ENCODE measurements around the gene CFAP157. TPM values are rescaled to one million over a fixed set of nuclear protein-coding genes. Genes with fewer than 3 reads are reported as not detected.
"Not testable (repeated sequence)": the region's sequence is repeated elsewhere in the genome, so short reads cannot be mapped to it uniquely, and the experiment has no call there.

The CFAP157 gene
- total RNA-seq, 2 donors from 2014 or later: not detected

DNA sequence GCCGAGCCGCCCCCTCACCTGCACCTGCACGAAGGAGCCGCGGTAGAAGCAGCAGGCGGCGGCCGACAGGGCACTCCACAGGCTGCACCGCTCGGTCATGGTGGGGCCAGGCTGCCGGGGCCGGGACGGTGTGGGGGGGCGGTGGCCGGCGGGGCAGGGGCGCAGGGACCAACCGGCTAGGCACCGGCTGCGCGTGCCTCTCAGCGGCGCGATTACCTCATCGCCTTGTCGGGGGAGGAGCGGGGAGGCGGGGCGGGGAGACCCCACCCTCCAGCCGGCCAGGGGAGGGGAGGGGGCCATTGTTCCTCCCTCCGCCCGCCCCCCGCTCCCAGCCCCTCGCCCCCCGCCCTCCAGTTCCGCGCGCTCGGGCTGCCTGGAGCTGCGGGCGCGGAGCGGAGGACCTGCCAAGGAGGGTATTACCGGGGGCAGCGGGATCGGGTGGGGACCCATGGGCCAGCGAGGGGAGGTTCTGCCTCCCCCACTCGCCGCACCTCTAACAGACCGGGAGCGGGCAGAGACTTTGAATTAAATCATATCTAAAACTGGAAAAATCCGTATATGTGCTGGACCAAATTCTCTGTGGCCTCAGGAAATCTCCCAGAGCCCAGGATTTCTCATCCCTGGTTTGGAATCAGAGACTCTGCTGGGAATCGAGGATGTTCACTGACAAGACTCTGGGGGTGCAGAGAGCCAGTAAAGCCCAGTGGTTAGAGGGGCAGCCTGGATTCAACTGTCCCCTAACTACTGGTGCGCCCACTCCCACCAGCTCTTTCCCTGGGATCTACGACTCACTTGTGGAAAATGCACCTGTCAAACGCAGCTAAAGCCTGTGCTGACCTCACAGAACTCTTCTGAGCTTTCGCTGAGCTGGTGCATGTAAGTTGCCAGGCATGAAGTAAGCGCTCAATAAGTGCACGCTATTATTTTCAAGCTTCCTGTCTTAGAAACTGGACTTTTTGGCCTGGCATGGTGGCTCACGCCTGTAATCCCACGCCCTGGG lies 48.6 kb downstream of the CFAP157 start:
- H3K36me3 ChIP-seq: no peaks in the 10 kb centered on the region
- H3K9me3 ChIP-seq: no peaks in the 10 kb centered on the region
- peaks cover 2 to 10% of the 10 kb centered on the region in 2 donors for H3K27me3 ChIP-seq
- H3K27ac ChIP-seq: peak overlapping the region; percentile 1 to 56
- peak overlapping the region; percentile 17 to 39 for H3K4me3 ChIP-seq
- TF ChIP-seq, protein P1, sequence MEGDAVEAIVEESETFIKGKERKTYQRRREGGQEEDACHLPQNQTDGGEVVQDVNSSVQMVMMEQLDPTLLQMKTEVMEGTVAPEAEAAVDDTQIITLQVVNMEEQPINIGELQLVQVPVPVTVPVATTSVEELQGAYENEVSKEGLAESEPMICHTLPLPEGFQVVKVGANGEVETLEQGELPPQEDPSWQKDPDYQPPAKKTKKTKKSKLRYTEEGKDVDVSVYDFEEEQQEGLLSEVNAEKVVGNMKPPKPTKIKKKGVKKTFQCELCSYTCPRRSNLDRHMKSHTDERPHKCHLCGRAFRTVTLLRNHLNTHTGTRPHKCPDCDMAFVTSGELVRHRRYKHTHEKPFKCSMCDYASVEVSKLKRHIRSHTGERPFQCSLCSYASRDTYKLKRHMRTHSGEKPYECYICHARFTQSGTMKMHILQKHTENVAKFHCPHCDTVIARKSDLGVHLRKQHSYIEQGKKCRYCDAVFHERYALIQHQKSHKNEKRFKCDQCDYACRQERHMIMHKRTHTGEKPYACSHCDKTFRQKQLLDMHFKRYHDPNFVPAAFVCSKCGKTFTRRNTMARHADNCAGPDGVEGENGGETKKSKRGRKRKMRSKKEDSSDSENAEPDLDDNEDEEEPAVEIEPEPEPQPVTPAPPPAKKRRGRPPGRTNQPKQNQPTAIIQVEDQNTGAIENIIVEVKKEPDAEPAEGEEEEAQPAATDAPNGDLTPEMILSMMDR (IDR thresholded peaks at IDR 0.05): no peak
- H3K4me1 ChIP-seq: peaks cover 0 to 26% of the 10 kb centered on the region in 2 donors
- DNase-seq (ENCODE audit: low spot score): no peak

DNA sequence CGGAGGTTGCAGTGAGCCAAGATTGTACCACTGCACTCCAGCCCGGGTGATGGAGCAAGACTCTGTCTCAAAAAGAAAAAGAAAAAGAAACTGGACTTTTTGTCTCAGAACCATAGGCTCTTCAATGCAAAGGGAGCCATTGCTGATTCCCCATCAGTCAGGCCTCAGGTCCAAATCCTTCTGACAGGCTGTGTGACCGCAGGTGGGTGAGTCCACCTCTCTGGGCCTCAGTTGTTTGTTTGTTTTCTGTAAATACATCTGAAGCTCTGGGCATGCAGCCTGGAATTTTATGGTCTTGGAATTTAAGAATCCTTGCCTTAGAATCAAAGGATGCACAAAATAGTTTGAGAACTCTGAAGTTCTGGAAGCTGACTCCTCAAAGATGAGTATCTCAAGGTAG lies 49.4 kb downstream of the CFAP157 start:
- Histone ChIP-seq H3K4me3 (no peak overlapping the region), H3K36me3 (no peaks in the 10 kb centered on the region), H3K4me1 (peaks cover 0 to 29% of the 10 kb centered on the region in 2 donors), H3K27ac (peak overlapping the region in 1 of 2 donors; percentile 1), H3K9me3 (no peaks in the 10 kb centered on the region), H3K27me3 (peaks cover 2 to 10% of the 10 kb centered on the region in 2 donors)
- TF ChIP-seq, protein P1 (IDR thresholded peaks at IDR 0.05): no peak
- no peak for DNase-seq (ENCODE audit: low spot score)

- not testable (repeated sequence) for H3K27ac ChIP-seq; H3K36me3 ChIP-seq; DNase-seq (ENCODE audit: low spot score); H3K4me3 ChIP-seq; H3K9me3 ChIP-seq
- Histone ChIP-seq H3K4me1 (peaks cover 0 to 33% of the 10 kb centered on the region in 2 donors), H3K27me3 (peaks cover 2 to 10% of the 10 kb centered on the region in 2 donors)
Observed at GRCh38 chr9:127756776-127757175, 50.0 kb downstream of the CFAP157 start.

GRCh38 chr9:127758843-127759242 lies 52.1 kb downstream of the CFAP157 start:
- no peak overlapping the region for H3K27ac ChIP-seq
- TF ChIP-seq, protein P1 (IDR thresholded peaks at IDR 0.05): no peak
- no peaks in the 10 kb centered on the region for H3K36me3 ChIP-seq
- H3K27me3 ChIP-seq: peaks cover 2 to 10% of the 10 kb centered on the region in 2 donors
- no peak overlapping the region for H3K4me3 ChIP-seq
- H3K4me1 ChIP-seq: peaks cover 0 to 45% of the 10 kb centered on the region in 2 donors
- H3K9me3 ChIP-seq: no peaks in the 10 kb centered on the region
- DNase-seq (ENCODE audit: low spot score): no peak

DNA sequence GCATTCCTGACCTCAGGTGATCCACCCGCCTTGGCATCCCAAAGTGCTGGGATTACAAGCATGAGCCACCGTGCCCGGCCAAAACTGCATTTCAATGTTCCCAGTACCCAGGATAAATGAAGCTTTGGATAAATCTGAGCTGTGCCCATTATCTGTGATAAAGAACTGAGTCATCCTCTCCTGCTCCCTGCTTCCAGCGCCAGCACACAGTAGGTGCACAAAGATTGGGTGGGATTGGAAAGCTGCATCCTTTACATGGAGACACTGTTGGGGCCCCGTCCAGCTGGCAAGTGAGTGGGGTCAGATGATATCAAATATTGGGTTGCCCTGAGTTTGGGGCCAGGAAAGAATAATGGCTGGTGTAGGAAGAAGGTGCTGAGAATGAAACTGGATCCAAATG lies 54.3 kb downstream of the CFAP157 start:
- Histone ChIP-seq H3K36me3 (no peaks in the 10 kb centered on the region), H3K9me3 (no peaks in the 10 kb centered on the region), H3K27me3 (peaks cover 0 to 2% of the 10 kb centered on the region in 2 donors), H3K4me3 (peak overlapping the region in 1 of 2 donors; percentile 31), H3K27ac (peak overlapping the region; percentile 50 to 67), H3K4me1 (peaks cover 0 to 38% of the 10 kb centered on the region in 2 donors)
- no peak for DNase-seq (ENCODE audit: low spot score)
- TF ChIP-seq, protein P1 (IDR thresholded peaks at IDR 0.05): no peak

GRCh38 chr9:127761491-127761956 lies 54.7 kb downstream of the CFAP157 start:
- Histone ChIP-seq H3K4me1 (peaks cover 0 to 36% of the 10 kb centered on the region in 2 donors), H3K27me3 (peaks cover 0 to 2% of the 10 kb centered on the region in 2 donors), H3K27ac (peak overlapping the region; percentile 50 to 67), H3K9me3 (no peaks in the 10 kb centered on the region), H3K36me3 (no peaks in the 10 kb centered on the region), H3K4me3 (peak overlapping the region; percentile 14 to 31)
- TF ChIP-seq, protein P1 (IDR thresholded peaks at IDR 0.05): no peak
- DNase-seq (ENCODE audit: low spot score): no peak
